HPDE6-E6E7 (cell line): ENCODE measurements around the gene YIF1A.
"Not testable (repeated sequence)": the region's sequence is repeated elsewhere in the genome, so short reads cannot be mapped to it uniquely, and the experiment has no call there.

Experiments used
- DNase-seq: peaks from one replicate; pipeline ENCODE4 v3.0.0; 2011; ENCODE audit warnings: missing footprints; ENCODE audit errors: extremely low spot score

The YIF1A gene

GRCh38 chr11:66286699-66287098 lies 2.2 kb downstream of the YIF1A start:
- no peak for DNase-seq

- no peak for DNase-seq
These were observed 3.5 kb downstream of the YIF1A start for GRCh38 chr11:66285250-66285947.

- DNase-seq, result no peak
These were observed 4.3 kb downstream of the YIF1A start for GRCh38 chr11:66284526-66285078.

GRCh38 chr11:66283461-66284105 lies 5.4 kb downstream of the YIF1A start:
- DNase-seq, result no peak

- peak; percentile 86 for DNase-seq
These were observed 6.2 kb downstream of the YIF1A start for GRCh38 chr11:66282468-66283455.

- DNase-seq, result no peak
These were observed 7.0 kb downstream of the YIF1A start for GRCh38 chr11:66281776-66282467.

- DNase-seq, result no peak
These were observed 7.9 kb downstream of the YIF1A start for GRCh38 chr11:66281001-66281400.

- DNase-seq, result no peak
These were observed 8.5 kb downstream of the YIF1A start for GRCh38 chr11:66280428-66280827.

- no peak for DNase-seq
These were observed 9.7 kb downstream of the YIF1A start for GRCh38 chr11:66279092-66279734.

- no peak for DNase-seq
These were observed 10.4 kb downstream of the YIF1A start for GRCh38 chr11:66278363-66279091.

GRCh38 chr11:66277471-66278362 lies 11.2 kb downstream of the YIF1A start, which contains the start of gene CNIH2:
CNIH2 (plus strand) TSS chr11:66278175; CDS start chr11:66278457, 282 bp downstream.
- no peak for DNase-seq

GRCh38 chr11:66277064-66277463 lies 11.9 kb downstream of the YIF1A start:
- DNase-seq, result not testable (repeated sequence)

- not testable (repeated sequence) for DNase-seq
These were observed 12.3 kb downstream of the YIF1A start for GRCh38 chr11:66276619-66277018.

- no peak for DNase-seq
These were observed 12.8 kb downstream of the YIF1A start for GRCh38 chr11:66275984-66276612.

- DNase-seq, result no peak
These were observed 13.5 kb downstream of the YIF1A start for GRCh38 chr11:66275396-66275795.

- DNase-seq, result no peak
These were observed 14.7 kb downstream of the YIF1A start for GRCh38 chr11:66274219-66274618.

- DNase-seq, result no peak
These were observed 16.3 kb downstream of the YIF1A start for GRCh38 chr11:66272596-66272995.

- DNase-seq, result no peak
These were observed 17.1 kb downstream of the YIF1A start for GRCh38 chr11:66271816-66272215.
